LNCAP (cell line): ENCODE measurements around the gene SH3RF3.

Source experiments
- TF ChIP-seq, protein P1 (sequence below): fragments of 450-650 bp; IDR thresholded peaks from 2 replicates; pipeline ENCODE4 v1.5.1; 2017; ENCODE audit warnings: mild to moderate bottlenecking

SH3RF3 gene

DNA sequence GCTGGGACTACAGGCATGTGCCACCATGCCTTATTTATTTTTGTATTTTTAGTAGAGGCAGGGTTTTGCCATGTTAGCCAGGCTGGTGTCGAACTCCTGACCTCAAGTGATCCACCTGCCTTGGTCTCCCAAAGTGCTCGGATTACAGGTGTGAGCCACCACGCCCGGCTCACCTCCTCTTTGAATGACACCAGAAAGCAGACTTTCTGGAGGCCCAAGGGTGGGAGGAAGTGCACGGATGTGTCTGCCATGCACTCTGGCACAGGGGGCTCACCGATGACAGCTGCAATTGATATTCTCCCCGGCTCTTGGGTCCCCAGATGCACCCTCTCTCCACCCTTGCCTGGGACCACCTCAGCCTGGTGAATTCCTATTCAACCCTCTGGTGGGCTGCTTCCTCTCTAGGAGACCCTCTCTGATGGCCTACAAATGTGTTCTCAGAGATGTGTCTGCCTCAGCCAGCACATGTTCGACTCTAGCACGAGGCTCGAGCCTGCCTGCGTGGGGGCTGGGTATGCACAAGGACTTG, 397.5 kb downstream of the SH3RF3 start:
- TF ChIP-seq, protein P1, sequence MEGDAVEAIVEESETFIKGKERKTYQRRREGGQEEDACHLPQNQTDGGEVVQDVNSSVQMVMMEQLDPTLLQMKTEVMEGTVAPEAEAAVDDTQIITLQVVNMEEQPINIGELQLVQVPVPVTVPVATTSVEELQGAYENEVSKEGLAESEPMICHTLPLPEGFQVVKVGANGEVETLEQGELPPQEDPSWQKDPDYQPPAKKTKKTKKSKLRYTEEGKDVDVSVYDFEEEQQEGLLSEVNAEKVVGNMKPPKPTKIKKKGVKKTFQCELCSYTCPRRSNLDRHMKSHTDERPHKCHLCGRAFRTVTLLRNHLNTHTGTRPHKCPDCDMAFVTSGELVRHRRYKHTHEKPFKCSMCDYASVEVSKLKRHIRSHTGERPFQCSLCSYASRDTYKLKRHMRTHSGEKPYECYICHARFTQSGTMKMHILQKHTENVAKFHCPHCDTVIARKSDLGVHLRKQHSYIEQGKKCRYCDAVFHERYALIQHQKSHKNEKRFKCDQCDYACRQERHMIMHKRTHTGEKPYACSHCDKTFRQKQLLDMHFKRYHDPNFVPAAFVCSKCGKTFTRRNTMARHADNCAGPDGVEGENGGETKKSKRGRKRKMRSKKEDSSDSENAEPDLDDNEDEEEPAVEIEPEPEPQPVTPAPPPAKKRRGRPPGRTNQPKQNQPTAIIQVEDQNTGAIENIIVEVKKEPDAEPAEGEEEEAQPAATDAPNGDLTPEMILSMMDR, result no peak

- TF ChIP-seq, protein P1, result no peak
Observed at GRCh38 chr2:109527079-109527478, 398.1 kb downstream of the SH3RF3 start.

DNA sequence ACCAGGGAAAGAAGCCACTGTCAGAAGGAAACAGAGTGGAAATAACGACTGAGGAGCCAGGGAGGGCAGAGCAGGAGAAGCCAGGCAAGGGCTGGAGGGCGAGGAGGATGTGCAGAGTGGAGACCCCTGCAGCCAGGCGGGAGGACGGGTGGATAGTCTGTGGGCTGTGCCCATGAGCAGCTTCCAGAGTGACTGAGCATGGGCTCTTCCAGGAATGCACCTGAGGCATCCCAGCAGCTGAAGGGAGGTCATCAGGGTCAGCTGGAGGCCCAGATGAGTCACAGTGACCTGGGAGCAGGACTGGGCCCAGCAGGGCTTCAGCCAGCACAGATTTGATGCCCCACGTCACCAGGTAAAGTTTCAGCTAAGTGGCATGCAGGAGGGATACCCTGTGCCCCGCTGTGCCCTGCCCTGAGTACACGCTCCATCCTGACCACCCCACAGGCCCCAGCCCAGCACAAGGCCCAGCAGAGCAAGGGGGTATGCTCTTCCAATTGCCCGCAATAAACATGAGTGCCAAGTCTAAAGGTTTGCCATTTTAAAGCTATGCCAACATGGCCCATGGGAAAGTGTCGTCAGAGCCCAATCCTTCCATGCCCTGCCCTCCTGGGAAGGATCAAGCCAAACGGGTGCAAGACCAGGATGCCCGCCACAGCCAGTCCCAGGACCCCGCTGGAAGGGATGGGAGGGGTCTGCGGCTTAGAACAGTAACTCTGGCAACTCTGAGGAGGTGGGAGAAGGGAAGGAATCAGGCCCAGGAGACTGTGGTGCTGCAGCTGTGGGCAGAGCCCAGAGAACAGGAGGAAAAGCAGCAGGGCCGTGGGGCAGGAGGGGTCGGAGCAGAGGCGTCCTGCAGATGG, 399.1 kb downstream of the SH3RF3 start:
- TF ChIP-seq, protein P1, result no peak

- TF ChIP-seq, protein P1, result no peak
Observed at GRCh38 chr2:109528811-109529501, 400.0 kb downstream of the SH3RF3 start.

GRCh38 chr2:109529532-109530449, 400.8 kb downstream of the SH3RF3 start:
- TF ChIP-seq, protein P1, result no peak

GRCh38 chr2:109530712-109531111, 401.7 kb downstream of the SH3RF3 start:
- TF ChIP-seq, protein P1, result no peak

- TF ChIP-seq, protein P1, result no peak
Observed at GRCh38 chr2:109531221-109531620, 402.2 kb downstream of the SH3RF3 start.
